Smooth muscle cell of the brain vasculature (primary cell): ENCODE measurements around the gene MPG.

ENCODE experiments used
- DNase-seq: peaks from one replicate; pipeline ENCODE4 v3.0.0-alpha.2; 2012; ENCODE audit warnings: low read depth, low spot score

Gene MPG

GRCh38 chr16:50769-51591 is 27.0 kb upstream of the MPG start:
- DNase-seq, result no peak

- peak; percentile 93 for DNase-seq
Measured at GRCh38 chr16:53346-54236, 24.4 kb upstream of the MPG start, which contains the start of the genes POLR3K and SNRNP25. Gene POLR3K, minus strand, starts transcription at chr16:53608. Its CDS starts 22 bp downstream, at chr16:53586. Gene SNRNP25, plus strand, starts transcription at chr16:53828. Its CDS starts 189 bp downstream, at chr16:54017.

DNA sequence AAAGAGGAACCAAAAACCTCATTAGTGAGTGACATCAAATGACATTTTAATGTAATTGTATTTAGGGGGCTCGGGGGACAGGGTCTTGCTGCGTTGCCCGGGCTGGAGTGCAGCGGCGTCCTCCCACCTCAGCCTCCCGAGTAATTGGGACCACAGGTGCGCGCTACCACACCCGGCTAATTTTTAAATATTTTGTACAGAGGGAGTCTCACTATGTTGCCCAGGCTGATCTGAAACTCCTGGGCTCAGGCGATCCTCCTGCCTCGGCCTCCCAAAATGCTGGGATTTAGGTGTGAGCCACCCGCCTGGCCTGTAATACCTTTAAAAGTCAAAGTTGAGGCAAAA is 23.8 kb upstream of the MPG start:
- no peak for DNase-seq

DNA sequence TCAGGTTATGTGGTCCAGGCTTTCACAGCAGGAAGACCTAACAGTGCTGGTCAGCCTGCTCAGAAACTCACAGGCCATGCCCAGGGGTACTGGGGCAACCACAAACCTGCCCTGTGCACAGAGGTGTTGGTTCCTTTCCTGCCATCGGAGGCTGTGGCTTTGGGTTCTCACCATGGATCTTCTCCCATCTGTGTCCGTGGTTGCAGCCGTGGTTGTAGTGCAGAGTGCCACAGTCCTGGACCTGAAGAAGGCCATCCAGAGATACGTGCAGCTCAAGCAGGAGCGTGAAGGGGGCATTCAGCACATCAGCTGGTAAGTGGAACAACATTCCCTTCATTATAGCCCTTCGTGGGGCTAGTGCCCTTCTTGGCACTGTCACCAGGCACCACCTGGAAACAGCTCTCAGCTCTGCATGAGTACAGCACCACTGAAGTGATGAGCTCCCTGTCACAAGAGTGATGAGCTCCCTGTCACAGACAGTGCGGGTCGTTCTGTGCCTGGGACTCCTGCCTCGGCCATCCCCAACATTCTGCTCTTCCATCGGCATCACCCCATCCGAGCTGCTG is 22.4 kb upstream of the MPG start:
- DNase-seq, result no peak

- DNase-seq, result no peak
Measured at GRCh38 chr16:56231-56927, 21.6 kb upstream of the MPG start.

- DNase-seq, result no peak
Measured at GRCh38 chr16:57711-58110, 20.3 kb upstream of the MPG start.

GRCh38 chr16:58491-59439 is 19.3 kb upstream of the MPG start:
- DNase-seq, result no peak

- DNase-seq, result no peak
Measured at GRCh38 chr16:59440-60059, 18.5 kb upstream of the MPG start.

DNA sequence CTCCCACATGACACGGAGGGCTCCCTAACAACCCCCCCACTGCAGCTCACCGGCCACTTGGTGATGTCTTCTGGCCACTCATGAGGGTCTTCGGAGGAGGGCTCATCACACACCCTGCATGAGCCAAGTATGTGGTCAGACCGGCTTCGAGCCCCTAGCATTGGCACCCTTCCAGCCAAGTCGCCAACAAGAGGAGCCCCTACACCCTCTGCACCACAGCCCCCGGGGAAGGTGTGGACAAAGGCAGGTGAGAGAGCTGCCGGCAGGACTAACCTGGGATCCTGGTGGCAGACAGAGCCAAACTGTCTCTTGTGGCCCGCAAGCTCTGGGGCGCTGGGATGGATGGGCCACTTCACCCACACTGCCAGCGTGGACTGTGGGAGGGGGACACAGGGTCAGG is 17.9 kb upstream of the MPG start:
- DNase-seq, result no peak

GRCh38 chr16:60929-61878 is 16.8 kb upstream of the MPG start:
- no peak for DNase-seq

- DNase-seq, result no peak
Measured at GRCh38 chr16:61879-62281, 16.1 kb upstream of the MPG start.

DNA sequence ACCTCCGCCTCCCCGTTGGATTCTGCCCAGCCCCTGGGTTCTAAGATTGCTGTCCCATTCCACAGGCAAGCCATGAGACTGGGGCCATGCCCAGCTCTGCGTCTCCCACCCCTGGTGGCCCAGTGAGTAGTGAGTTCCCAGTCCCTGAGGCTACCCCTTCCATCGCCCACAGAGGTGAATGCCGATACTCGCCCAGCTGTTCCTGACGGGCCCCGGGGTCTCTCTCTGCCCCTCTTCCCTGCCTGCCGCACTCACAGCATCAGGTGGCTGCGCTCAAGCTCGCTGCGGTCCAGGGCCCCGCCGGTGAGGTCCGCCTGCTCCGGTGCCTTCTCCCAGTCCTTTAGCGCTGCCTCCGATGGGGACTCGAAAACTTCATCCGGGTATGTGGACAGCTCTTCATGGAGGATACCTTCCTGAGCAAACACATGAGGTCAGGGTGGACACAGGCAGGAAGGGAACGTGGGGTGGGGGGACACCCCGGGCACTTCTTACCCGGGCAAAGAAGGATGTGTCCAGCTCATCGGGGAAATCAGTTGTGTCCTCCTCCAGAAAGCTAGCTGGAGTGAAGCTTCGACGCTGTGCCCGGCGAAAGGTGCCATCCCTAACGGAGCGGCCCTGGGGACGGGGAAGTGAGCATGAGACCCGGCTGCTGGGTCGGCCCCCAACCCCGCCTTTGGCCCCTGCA is 15.6 kb upstream of the MPG start:
- DNase-seq, result no peak

DNA sequence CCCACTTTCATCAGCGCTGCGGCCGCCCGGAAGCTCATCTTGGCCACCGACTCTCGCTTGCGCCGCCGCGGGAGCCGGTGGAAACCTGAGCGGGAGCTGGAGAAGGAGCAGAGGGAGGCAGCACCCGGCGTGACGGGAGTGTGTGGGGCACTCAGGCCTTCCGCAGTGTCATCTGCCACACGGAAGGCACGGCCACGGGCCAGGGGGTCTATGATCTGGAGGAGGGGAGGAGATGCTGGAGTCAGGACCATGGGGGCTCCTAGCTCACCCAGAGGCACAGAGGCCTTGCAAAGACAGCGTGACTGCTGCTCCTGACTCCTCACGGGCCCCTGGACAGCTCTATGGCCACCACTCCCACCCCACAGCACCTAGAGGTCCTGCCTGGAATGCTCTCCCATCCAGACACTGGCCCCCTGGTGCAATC is 15.0 kb upstream of the MPG start:
- no peak for DNase-seq

- no peak for DNase-seq
Measured at GRCh38 chr16:63466-63865, 14.6 kb upstream of the MPG start.

- no peak for DNase-seq
Measured at GRCh38 chr16:63998-64913, 13.8 kb upstream of the MPG start.

DNA sequence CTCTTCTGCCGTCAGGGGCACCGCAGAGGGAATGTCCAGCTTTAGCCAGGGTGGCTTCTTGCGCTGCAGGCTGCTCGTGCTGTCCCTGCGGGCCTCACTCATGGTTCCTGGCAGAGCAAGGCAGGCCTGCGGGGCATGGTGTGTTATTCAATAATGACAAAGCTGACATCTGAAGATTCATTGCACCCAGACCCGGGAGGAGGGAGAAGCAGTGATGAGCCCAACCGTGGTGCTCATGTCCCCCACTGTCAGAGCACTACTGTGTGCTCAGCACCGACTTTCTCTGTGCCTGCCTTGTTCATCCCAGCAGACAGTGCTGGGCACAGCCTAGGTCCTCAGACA is 13.1 kb upstream of the MPG start:
- DNase-seq, result no peak

DNA sequence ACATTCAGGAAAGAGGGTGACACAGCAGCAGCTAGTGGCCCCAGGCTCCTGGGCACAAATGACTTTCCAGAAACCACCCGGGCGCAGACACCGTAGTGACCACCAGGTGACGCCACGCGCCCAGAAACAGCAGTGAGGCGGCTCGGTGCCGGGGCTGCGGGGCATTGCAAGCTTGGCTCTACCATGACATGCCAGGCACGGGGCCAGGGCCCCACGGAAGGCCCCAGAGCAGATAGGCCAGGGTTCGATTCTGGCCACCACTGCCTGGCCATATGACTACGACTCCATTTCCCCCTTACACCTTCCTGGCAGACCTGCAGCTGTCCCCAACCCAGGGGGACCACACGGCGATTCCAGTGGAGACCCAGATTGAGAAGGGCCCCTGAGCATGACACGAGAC is 12.3 kb upstream of the MPG start:
- no peak for DNase-seq
